HG03039 (cell line): ENCODE data around the gene VWA5B1.

Experiments
- ATAC-seq: cut with Tn5 transposase; IDR thresholded peaks from one replicate; pipeline ENCODE4 v1.9.1; 2021; ENCODE audit warnings: mild to moderate bottlenecking, moderate library complexity; ENCODE audit not compliant: unreplicated experiment

Gene VWA5B1

DNA sequence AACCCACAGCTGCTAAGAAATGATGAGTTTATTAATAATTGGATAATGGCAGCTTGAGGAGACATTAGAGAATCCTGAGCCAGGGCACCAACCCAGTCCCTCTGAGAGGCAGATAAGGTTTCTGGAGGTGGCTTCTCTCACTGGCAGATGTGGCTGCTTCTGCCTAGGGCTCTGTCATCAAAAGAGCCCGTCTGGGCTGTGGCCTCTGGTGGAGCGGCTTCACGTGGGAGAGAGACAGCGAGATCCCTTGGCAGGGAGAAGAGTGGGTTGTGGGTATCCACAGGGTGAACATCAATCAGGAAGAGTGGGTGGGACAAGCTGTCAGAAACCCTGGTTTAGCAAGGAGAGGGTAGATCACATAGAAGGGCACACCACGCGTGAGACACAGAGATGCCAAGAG lies 30.0 kb downstream of the VWA5B1 start:
- ATAC-seq: no peak

- ATAC-seq: no peak
Measured at GRCh38 chr1:20321573-20321972, 30.9 kb downstream of the VWA5B1 start.

DNA sequence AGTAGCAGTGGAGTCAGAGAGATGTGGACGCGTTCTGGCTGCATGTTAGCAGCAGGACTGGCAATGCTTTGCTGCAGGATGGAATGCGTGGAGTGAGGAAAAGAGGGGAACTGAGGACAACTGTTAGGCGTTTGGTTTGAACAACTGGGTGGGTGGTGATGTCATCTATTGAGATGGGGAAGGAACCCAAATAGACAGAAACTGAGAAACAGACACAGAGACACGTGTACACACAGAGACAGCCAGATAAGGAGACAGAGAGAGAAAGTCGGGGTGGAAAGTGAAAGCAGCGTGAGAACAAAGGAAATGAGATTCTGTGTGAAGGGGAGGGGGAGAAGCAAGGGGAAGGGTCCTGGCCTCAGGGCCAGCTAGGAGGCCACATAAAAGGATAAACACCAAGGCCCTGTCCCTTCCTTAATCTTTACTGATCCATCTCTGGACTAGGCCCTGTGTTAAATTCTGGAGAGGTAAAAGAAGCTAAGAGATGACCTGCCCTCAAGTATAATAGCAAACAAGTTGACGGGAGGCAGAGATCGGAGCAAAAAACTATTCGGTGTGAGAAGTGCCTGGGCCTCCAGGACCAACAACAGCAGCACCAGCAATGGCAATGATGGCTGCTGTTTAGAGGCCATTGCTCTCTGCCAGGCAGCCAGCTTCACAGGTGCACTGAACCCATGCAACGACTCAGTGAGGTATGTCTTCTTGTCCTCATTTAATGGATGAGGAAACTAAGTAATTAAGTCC lies 31.6 kb downstream of the VWA5B1 start:
- ATAC-seq: no peak

DNA sequence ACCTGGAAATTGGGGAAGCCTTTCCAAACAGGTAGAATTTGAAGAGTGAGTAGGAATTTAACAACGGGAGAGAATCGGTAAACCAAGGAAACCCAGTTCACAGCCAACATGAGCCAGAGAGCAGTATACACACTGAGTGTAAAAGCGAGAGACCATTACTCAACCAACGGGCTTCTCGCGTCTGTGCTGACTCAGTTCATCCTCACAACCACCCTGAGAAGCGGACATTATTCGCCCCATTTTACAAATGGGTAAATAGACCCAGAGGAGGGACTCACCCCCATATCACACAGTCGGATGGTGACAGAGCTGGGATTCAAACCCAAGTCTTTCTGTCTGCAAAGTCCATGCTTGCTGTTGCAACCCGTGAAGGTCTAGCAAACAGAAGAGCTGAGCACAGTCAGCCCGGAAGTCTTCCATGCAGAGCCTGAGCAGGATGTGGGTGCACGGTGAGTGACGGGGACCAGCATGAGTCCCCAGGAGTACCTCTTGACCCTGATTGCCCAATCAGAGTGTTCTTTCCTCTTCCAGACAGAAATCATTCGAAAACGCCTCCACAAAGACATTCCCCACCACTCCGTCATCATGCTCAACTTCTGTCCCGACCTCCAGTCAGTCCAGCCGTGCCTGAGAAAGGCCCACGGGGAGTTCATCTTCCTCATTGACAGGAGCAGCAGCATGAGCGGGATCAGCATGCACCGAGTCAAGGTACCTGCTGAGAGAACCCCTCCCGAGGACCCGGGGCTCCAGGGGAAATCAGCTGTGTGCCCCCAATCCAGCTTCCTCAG lies 32.3 kb downstream of the VWA5B1 start:
- ATAC-seq: no peak

DNA sequence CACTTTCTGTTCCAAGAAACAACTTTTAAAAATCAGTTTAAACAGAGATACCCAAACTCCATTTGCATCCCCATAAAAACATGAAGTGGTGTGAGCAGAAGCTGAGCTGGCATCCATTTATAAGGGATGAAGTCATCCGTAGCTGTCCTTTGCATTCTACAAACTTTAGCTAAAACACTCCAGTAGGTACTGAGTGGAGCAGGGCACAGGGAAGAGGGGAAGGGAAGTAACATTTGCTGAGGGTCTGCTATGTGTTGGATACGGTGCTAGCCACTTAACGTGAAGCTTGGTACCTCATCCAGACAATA lies 32.9 kb downstream of the VWA5B1 start:
- no peak for ATAC-seq

DNA sequence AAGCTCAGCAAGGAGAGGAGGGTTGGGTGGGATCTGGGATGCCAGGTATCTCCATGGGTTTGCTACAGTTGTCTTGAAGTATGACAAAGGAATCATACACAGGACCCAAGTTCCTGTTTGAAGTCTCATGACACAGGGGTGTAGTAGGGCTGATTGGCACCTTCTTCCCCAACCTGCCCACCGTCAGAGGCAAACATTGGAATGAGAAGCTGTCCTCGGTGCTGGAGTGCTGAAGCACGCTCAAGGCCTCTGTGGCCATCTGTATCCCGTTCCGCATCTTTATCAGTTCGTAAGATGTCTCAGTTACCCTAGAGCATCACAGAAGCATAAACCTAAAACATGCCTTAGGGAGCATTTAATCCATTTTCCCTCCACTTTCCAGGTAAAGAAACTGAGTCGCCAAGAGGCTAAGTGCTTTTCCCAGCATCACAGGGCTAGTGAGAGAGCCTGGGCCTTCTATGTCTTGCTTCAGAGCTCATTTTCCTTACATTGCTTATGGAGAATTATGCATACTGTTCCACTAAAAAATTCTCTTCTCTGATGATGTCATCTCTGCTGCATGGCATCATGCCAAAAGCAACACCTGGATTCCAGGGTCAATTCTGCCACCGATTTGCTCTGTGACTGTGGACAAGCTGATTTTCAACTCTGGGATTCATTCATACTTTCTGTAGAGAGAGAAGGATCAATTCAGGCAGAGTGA lies 34.2 kb downstream of the VWA5B1 start:
- no peak for ATAC-seq

DNA sequence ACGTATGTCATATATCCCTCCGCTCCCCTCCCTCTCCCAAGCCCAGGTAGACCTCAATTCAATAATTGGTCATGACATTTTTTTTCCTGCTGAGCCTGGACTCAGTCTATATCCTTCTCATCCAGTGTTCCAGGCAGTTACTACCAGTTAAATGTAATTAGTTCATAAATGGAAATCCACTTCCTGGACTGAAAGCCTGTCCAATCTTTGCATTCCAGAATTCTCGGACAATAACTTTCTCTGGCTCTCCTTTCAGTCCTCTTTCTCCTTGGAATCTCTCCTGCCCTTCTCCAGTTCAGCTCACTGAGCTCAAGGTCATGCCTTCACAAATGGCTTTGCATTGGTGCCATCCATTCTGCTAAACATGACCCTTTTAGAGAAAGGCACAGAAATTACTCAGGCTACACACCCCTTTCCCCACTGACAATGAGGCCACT lies 34.8 kb downstream of the VWA5B1 start:
- ATAC-seq: no peak

GRCh38 chr1:20325844-20326420 lies 35.3 kb downstream of the VWA5B1 start:
- no peak for ATAC-seq

DNA sequence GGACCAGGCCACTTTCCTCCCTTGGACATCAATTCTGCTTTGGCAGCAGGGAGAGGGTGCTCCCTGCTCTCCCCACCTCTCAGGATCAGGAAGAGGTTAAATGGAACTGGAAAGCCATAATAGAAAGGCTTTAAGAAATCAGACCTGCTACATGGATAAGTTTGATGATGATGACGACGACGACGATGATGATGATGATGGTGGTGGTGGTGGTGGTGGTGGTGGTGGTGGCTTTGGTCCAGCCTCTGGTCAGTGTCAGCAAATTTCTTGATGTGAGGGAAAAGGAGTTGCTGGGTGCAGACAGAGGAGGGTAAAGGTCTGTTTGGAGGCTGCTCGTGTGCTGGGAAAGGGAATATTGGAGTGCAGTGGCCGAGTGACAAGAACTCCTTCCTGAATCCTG lies 36.8 kb downstream of the VWA5B1 start:
- no peak for ATAC-seq

GRCh38 chr1:20328201-20328600 lies 37.5 kb downstream of the VWA5B1 start:
- no peak for ATAC-seq

DNA sequence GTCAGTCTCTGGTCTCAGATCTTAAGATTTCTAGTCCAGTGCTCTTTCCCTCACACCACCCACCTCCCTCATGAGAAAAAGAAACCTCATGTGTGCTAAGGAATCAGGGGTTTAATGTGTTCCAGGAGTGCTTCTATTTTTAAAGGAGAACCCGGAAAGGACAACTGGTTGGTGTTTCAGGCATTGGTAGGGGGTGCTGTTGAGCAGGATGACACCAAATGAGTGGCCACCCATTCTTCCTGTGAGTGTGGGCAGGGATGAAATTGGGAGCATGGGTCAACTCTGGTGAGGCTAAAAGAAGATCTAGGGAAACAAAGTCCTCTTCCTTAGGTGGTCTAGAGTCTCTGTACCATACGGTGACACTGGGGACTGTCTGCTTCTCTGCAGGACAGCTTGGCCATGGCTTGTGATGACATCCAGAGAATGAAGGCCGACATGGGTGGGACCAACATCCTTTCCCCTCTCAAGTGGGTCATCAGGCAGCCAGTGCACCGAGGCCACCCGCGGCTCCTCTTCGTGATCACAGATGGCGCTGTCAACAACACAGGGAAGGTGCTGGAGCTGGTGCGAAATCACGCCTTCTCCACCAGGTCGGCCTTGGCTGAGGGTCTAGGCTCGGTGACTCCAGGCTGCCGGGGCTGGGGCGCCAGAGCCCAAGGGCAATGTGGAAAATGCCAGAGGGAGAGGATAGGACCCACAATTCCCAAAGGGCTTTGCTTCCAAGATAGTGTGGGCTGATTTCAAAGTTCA lies 39.3 kb downstream of the VWA5B1 start:
- no peak for ATAC-seq

- ATAC-seq: no peak
Measured at GRCh38 chr1:20334103-20334502, 43.4 kb downstream of the VWA5B1 start.

GRCh38 chr1:20336105-20336605 lies 45.5 kb downstream of the VWA5B1 start:
- no peak for ATAC-seq

DNA sequence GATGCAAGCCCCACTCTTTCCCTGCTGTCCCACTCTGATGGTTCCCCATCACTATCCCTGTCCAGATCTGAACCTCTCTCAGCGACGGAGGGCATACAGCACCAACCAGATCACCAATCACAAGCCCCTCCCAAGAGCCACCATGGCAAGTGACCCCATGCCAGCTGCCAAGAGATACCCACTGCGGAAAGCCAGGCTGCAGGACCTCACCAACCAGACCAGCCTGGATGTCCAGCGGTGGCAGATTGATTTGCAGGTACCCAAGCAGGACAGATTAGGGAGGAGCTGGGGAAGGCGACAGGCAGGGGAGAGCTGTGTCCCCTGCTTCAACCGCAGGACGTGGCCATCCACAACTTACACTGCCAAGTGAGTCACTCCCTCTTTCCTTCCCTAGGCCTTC lies 46.9 kb downstream of the VWA5B1 start:
- no peak for ATAC-seq

GRCh38 chr1:20339811-20340457 lies 49.3 kb downstream of the VWA5B1 start:
- no peak for ATAC-seq

DNA sequence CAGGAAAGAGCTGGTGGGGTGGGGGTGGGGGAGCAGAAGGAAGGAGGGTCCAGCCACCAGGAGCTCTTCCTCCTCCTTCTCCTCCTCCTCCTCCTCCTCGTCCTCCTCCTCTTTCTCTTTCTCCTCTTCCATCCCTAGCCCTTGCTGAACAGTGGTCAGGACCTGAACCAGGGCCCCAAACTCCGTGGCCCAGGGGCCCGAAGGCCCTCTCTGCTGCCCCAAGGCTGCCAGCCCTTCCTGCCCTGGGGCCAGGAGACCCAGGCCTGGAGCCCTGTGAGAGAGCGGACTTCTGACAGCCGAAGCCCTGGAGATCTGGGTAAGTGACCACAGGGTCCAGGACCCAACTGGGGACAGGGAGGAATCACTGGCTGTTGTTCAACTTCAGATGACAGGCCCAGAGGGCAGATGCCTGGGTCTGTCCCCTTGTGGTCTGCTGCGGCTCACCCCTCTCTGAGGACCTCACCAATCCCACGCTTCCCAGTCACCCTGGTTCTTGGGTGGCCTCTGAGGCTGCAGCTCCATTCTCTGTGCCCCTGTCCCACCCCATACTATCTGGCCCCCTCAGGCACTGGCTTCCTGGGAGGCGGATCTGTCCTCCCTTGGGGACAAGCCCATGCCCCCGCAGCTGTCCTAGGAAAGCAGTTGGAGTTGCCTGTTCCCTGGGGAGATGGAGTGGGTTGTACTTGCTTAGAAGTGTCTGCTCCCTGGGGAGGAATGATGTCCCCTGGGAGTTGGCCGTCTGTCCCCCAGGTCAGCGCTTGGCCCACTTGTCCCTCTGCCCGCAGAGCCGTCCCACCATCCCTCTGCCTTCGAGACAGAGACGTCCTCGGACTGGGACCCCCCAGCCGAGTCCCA lies 51.8 kb downstream of the VWA5B1 start:
- no peak for ATAC-seq

DNA sequence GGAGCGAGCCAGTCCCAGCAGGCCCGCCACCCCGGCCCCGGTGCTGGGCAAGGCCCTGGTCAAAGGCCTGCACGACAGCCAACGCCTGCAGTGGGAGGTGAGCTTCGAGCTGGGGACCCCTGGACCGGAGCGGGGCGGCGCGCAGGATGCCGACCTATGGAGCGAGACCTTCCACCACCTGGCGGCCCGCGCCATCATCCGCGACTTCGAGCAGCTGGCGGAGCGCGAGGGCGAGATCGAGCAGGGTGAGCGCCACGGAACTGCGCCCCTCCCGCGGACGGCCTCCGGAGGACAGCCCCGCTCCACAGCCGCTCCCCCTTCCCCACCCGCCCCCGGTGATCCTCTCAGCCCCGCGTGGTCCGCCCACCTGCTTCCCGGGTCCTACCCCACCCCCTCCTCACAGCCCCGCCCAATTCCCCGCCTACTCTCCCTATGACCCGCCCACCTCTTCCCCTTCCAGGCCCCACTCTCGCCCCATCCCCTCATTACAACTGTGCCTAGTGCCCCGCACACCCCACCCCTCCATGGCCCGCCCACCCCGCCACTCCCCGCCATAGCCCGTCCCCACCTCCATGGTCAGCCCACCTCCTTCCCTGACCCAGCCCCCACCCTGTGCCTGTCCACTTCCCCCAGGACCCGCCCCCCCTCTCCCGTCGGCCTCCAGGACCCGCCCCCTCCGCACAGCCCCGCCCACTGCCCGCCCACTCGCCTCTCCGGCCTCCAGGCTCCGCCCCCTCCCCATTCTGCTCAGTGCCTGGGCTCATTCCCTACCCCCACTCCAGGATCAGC lies 52.7 kb downstream of the VWA5B1 start:
- ATAC-seq: no peak

DNA sequence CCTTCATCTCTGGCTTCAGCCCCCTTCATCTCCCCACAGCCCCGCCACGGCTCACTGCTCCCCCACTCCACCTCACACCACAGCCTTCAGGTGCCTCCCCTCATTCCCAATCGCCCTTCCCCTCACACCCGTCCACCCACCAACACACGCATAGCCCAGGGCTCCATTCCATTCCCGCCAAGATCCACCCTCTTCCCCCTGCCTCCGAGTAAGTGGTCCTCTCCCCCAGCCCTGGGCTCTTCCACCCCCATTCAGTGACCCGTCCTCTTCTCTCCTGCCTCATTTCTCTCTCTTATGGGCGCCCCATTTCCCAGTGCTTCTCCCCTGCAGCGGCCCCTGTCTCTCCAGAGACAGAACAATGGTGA lies 53.2 kb downstream of the VWA5B1 start:
- no peak for ATAC-seq

DNA sequence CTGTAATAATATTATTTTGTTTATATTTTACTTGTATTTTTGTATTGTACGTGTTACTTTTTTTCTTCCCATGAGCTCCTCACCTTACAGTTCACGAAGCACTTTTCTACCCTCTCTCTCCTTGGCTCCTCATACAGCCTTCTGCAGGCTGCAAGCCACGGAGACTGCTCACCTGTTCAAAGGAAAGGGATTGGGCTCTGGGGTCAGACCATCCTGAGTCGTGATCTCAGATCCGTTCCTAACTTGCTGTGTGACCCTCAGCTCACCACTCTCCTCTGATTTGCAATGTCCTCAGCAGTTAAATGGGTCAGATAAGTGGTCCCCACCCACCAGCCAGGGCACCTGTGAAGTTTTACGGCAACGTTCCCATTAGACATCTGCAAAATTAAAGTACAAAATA lies 54.1 kb downstream of the VWA5B1 start:
- no peak for ATAC-seq
